OCI-LY3 (cell line): Measurements from ENCODE around the gene PRPF31.
A peak's percentile ranks its signal among the peaks of the same experiment; 100 is the strongest.

Experiments
- H2AFZ ChIP-seq: fragments of 200-600, 300-600 bp; shearing (Covaris generic); 2 replicates; pipeline ENCODE4 v1.6.0; 2014; ENCODE audit warnings: antibody characterized with exemption, low read depth, low read length
- H3K27ac ChIP-seq: fragments of 200-600, 300-600 bp; sonication (generic); 2 replicates; pipeline ENCODE4 v1.5.1; 2014; ENCODE audit warnings: mild to moderate bottlenecking, low read length, moderate library complexity, mixed read lengths
- H3K27me3 ChIP-seq: fragments of 200-600, 300-600 bp; sonication (generic); 2 replicates; pipeline ENCODE4 v1.6.1; 2014; ENCODE audit warnings: low read depth, low read length, mixed read lengths
- H3K36me3 ChIP-seq: fragments of 200-600, 300-600 bp; sonication (generic); replicated peaks from 2 replicates; pipeline ENCODE3; 2014; ENCODE audit warnings: low read depth, low read length, mixed read lengths
- H3K4me1 ChIP-seq: fragments of 300-600, 200-600 bp; sonication (generic); 2 replicates; pipeline ENCODE4 v1.6.1; 2014; ENCODE audit warnings: low read length, mixed read lengths
- H3K4me2 ChIP-seq: fragments of 200-600, 300-600 bp; sonication (generic); 2 replicates; pipeline ENCODE4 v1.6.1; 2014; ENCODE audit warnings: low read length, mixed read lengths
- H3K4me3 ChIP-seq: fragments of 300-600, 200-600 bp; sonication (generic); 2 replicates; pipeline ENCODE4 v1.5.1; 2014; ENCODE audit warnings: antibody characterized with exemption, mild to moderate bottlenecking, low read length, moderate library complexity
- H3K79me2 ChIP-seq: fragments of 300-600, 200-600 bp; shearing (Covaris generic); 2 replicates; pipeline ENCODE4 v1.6.1; 2014; ENCODE audit warnings: mild to moderate bottlenecking, low read length, mixed read lengths
- H3K9ac ChIP-seq: fragments of 300-600, 200-600 bp; shearing (Covaris generic); 2 replicates; pipeline ENCODE4 v1.6.0; 2014; ENCODE audit warnings: mild to moderate bottlenecking, low read length, moderate library complexity
- H3K9me3 ChIP-seq: fragments of 200-600, 300-600 bp; shearing (Covaris generic); 2 replicates; pipeline ENCODE4 v1.6.1; 2014; ENCODE audit warnings: low read length, mixed read lengths; ENCODE audit not compliant: insufficient read depth
- H4K20me1 ChIP-seq: fragments of 200-600, 300-600 bp; sonication (generic); 2 replicates; pipeline ENCODE4 v1.6.1; 2016; ENCODE audit warnings: low read length, mixed read lengths; ENCODE audit not compliant: insufficient read depth
- EZH2phosphoT487 ChIP-seq: fragments of 200-600 bp; shearing (Covaris generic); IDR thresholded peaks from 2 replicates; pipeline ENCODE4 v1.6.1; 2018; ENCODE audit warnings: antibody characterized with exemption, mixed run types, low read depth
- TF ChIP-seq, protein P1 (sequence below): fragments of 200-600, 300-600 bp; sonication (generic); IDR thresholded peaks from 2 replicates; pipeline ENCODE4 v1.5.1; 2014; ENCODE audit warnings: antibody characterized with exemption, low read length, low read depth

PRPF31 gene

DNA sequence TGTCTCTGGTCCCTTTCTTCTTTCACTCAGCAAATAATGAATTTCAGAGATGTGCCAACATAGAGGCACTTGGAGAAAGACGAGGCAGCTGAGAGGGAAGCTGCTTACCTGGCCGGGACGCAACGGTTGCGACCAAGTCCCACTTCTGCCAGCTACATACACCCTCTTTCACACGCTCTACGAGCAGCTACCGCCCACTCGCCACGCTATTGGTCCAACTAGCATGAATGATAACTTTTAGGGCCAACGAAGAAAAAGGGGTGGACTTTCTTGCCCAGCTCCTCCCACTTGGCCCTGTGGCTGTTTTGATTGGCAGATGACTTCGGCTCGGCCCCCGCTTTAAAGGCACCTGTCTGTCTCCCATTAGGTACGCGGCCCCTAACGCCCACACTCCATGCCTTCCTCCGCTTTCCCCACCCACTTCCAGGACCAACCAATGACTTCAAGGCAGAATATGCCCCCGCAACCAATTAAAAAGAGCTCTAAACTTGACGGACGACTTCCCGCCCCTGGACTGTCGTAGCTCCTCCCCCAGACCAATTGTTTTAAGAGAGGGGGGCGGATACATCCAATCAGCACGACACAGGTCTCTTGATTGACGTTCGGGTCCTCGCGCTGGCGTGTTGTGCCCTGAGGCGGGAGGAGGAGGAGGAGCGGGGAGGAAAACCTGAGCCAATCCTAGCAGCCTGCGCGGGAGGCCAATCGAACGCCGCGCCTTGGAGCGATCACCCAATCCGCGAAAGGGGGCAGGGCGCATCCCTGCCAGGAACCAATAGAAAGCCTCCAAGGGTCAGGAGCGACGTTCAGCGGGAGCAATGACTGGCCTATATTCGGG lies 21.5 kb downstream of the PRPF31 start:
- Histone ChIP-seq H3K79me2 (peaks cover 45% of the 10 kb centered on the region), H4K20me1 (peaks cover 37% of the 10 kb centered on the region), H3K9ac (peak overlapping the region; percentile 66), H3K36me3 (peaks cover 21% of the 10 kb centered on the region), H3K9me3 (no peaks in the 10 kb centered on the region), H3K27me3 (no peaks in the 10 kb centered on the region), H2AFZ (peak overlapping the region; percentile 80), H3K4me2 (peak overlapping the region; percentile 87), H3K4me1 (peaks cover 21% of the 10 kb centered on the region), H3K27ac (no peak overlapping the region), H3K4me3 (peak overlapping the region; percentile 94)
- TF ChIP-seq, protein P1, sequence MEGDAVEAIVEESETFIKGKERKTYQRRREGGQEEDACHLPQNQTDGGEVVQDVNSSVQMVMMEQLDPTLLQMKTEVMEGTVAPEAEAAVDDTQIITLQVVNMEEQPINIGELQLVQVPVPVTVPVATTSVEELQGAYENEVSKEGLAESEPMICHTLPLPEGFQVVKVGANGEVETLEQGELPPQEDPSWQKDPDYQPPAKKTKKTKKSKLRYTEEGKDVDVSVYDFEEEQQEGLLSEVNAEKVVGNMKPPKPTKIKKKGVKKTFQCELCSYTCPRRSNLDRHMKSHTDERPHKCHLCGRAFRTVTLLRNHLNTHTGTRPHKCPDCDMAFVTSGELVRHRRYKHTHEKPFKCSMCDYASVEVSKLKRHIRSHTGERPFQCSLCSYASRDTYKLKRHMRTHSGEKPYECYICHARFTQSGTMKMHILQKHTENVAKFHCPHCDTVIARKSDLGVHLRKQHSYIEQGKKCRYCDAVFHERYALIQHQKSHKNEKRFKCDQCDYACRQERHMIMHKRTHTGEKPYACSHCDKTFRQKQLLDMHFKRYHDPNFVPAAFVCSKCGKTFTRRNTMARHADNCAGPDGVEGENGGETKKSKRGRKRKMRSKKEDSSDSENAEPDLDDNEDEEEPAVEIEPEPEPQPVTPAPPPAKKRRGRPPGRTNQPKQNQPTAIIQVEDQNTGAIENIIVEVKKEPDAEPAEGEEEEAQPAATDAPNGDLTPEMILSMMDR = no peak
- no peak for TF ChIP-seq EZH2phosphoT487

DNA sequence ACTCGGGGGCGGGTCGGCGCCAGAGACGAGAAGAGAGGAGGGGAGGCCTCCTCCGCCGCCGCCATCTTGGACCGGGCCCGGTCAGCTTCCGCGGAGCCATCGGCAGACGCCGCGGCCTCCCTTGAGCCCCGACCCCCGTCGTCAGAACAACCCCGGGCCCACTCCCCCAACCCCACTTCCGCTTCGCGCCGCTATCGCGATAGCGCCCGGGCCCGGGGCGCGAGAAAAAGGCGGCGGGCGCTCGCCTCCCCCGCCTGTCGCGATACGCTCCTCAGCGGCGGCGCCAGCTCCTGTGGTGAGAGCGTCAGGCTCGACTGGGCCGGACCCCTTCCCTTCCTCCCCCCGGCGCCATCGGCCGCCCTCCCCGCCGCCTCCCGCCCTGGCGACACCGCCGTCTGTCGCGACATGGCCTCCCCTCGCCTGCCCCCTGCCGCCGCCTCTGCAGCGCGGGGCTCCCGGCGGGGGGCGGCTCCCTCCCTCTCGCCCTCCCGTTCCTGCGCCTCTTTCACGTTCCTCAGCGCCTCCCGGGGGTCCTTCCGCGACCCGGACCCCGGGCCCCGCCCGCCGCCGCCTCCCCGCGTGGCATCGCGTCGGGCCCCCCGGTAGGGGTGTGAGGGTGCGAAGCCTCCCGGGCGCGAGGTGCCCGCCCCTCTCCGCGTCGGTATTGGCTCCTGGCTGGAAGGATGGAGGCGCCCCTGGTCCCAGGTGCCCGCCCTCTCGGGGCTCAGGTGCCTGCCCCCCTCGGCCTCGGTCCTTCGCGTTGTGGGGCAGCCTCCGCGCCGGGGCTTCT lies 22.3 kb downstream of the PRPF31 start, which contains the start of gene CNOT3:
Gene CNOT3, plus strand, starts transcription at position 64 of the 790 bp plus-strand sequence. CDS start 5,217 bp downstream, outside the sequence.
- Histone ChIP-seq H3K4me2 (peak within 1 kb of the TSS; percentile 87), H3K9ac (peak within 1 kb of the TSS; percentile 97), H3K27ac (peak within 1 kb of the TSS; percentile 68), H3K79me2 (peaks cover 53% of the 10 kb centered on the region), H2AFZ (peak within 1 kb of the TSS; percentile 80), H4K20me1 (peaks cover 42% of the 10 kb centered on the region), H3K4me3 (peak within 1 kb of the TSS; percentile 94), H3K9me3 (no peaks in the 10 kb centered on the region), H3K36me3 (peaks cover 27% of the 10 kb centered on the region), H3K27me3 (no peaks in the 10 kb centered on the region), H3K4me1 (peaks cover 21% of the 10 kb centered on the region)
- TF ChIP-seq, protein P1 = no peak
- TF ChIP-seq EZH2phosphoT487 = no peak

DNA sequence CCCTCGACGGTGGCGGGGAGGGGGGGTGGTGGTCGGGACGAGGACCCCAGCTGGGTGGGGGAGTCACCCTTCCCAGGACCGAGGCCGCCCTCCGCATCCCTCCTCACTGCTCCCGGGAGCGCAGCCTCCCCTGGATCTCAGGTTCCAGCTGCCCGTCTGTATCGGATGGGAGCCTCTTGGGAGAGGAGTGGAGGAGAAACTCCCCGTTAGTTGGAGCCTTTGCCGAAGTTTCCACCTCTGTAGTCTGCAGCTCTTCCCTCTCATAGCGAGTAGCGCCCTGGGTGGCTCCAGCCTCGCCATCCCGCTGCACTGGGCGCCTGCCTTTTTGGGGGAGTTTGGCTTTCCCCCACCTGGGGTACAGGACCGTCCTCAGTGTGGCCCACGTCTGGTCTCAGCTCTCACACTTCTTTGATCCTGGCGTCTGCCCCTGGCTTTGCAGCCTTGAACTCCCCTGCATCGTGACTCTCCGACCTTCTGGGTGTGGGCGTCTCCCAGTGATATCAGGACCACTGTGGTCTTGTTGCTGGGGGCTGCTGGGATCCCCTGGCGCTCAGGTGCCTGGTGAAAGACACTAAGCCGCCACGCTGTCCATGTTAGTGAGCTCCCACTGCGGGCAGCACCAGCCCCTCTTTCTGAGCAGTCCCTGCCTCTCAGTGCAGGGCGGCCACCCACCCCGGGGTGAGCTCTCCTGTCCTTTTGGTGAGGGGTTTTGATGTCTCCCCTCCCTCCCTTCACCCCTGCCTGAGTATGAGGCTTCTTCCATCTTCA lies 23.1 kb downstream of the PRPF31 start:
- H3K79me2 ChIP-seq = peaks cover 54% of the 10 kb centered on the region
- no peaks in the 10 kb centered on the region for H3K27me3 ChIP-seq
- H3K27ac ChIP-seq = peak overlapping the region; percentile 68; the same call in 1 of the 2 replicates
- H3K4me2 ChIP-seq = peak overlapping the region; percentile 80
- H2AFZ ChIP-seq = no peak overlapping the region
- H3K9me3 ChIP-seq = no peaks in the 10 kb centered on the region
- H3K4me3 ChIP-seq = peak overlapping the region; percentile 94
- peak overlapping the region; percentile 97 for H3K9ac ChIP-seq
- peaks cover 35% of the 10 kb centered on the region for H3K36me3 ChIP-seq
- H3K4me1 ChIP-seq = peaks cover 21% of the 10 kb centered on the region
- H4K20me1 ChIP-seq = peaks cover 42% of the 10 kb centered on the region
- no peak for TF ChIP-seq EZH2phosphoT487
- TF ChIP-seq, protein P1 = no peak
